ENCODE results near the gene CPEB3. TPM values are rescaled to one million over a fixed set of nuclear protein-coding genes. Genes with fewer than 3 reads are reported as not detected.

CPEB3 gene
- total RNA-seq, 1 experiment from 2014 or later = 1.0 TPM

- Mint-ChIP-seq H3K27me3 (ENCODE audit: low read depth) (no peaks in the 10 kb centered on the region), H3K9me3 (no peaks in the 10 kb centered on the region), H3K4me1 (peaks cover 15 to 19% of the 10 kb centered on the region in 2 experiments), H3K36me3 (ENCODE audit: insufficient read depth in 1 of 3, low read depth in 3 of 3) (peaks cover 12 to 37% (median 34%) of the 10 kb centered on the region in 3 experiments), H3K4me3 (no peak overlapping the region), H3K27ac (peak overlapping the region in 1 of 3 experiments; percentile 3; a peak in 1 of 7 replicates)
- H4K20me1 ChIP-seq (ENCODE audit: control insufficient read depth, insufficient read depth, insufficient read length) = no peaks in the 10 kb centered on the region
- H3K23ac ChIP-seq (ENCODE audit: insufficient read length, low read depth, low read length) = no peak overlapping the region
- H3K79me1 ChIP-seq (ENCODE audit: insufficient read depth, low read depth, low read length, poor library complexity, severe bottlenecking) = peaks cover 9% of the 10 kb centered on the region
- H3K18ac ChIP-seq (ENCODE audit: insufficient read length, low read depth, low read length) = no peak overlapping the region
- H3K27ac ChIP-seq (ENCODE audit: insufficient read length, low read depth, low read length) = no peak overlapping the region
- no peak overlapping the region for H3K14ac ChIP-seq (ENCODE audit: insufficient read depth, low read length)
- H3K79me2 ChIP-seq (ENCODE audit: insufficient read depth, low read length) = peaks cover 18% of the 10 kb centered on the region; the same call in 1 of the 2 replicates
- TF ChIP-seq, protein P1, sequence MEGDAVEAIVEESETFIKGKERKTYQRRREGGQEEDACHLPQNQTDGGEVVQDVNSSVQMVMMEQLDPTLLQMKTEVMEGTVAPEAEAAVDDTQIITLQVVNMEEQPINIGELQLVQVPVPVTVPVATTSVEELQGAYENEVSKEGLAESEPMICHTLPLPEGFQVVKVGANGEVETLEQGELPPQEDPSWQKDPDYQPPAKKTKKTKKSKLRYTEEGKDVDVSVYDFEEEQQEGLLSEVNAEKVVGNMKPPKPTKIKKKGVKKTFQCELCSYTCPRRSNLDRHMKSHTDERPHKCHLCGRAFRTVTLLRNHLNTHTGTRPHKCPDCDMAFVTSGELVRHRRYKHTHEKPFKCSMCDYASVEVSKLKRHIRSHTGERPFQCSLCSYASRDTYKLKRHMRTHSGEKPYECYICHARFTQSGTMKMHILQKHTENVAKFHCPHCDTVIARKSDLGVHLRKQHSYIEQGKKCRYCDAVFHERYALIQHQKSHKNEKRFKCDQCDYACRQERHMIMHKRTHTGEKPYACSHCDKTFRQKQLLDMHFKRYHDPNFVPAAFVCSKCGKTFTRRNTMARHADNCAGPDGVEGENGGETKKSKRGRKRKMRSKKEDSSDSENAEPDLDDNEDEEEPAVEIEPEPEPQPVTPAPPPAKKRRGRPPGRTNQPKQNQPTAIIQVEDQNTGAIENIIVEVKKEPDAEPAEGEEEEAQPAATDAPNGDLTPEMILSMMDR (conservative IDR thresholded peaks at IDR 0.05) = no peak
- H3K4ac ChIP-seq (ENCODE audit: low read depth, low read length) = no peak overlapping the region
- no peaks in the 10 kb centered on the region for H3K9me3 ChIP-seq (ENCODE audit: control insufficient read depth, low read depth, low read length)
- no peak overlapping the region for H2BK5ac ChIP-seq (ENCODE audit: insufficient read length, low read length)
- H2BK120ac ChIP-seq (ENCODE audit: low read depth, low read length, poor library complexity, severe bottlenecking) = no peak overlapping the region
- no peak overlapping the region for H2AFZ ChIP-seq (ENCODE audit: low read length)
- H2AK5ac ChIP-seq (ENCODE audit: insufficient read length, low read length) = no peak overlapping the region
- WGBS (ENCODE audit: extremely low coverage, insufficient read length, low lambda C conversion rate) = no CpG with 5 or more reads among the region's 6 CpGs
- no peak overlapping the region for H2BK15ac ChIP-seq (ENCODE audit: low read depth, low read length)
- H2BK20ac ChIP-seq (ENCODE audit: low read depth, low read length, poor library complexity, severe bottlenecking) = no peak overlapping the region
- H4K8ac ChIP-seq (replicated peaks; ENCODE audit: insufficient read length, low read depth, low read length) = no peak overlapping the region
- H3K56ac ChIP-seq (ENCODE audit: insufficient read length, low read depth, low read length) = no peak overlapping the region
- no peaks in the 10 kb centered on the region for H3K4me1 ChIP-seq (ENCODE audit: insufficient read depth, low read length)
- no peak for DNase-seq
- H4K5ac ChIP-seq (ENCODE audit: insufficient read length, low read depth, low read length) = no peak overlapping the region
- H4K91ac ChIP-seq (ENCODE audit: insufficient read length, low read depth, low read length) = no peak overlapping the region
- no peak overlapping the region for H3K9ac ChIP-seq (ENCODE audit: extremely low read depth, insufficient read length, low read length)
- H3K27me3 ChIP-seq (ENCODE audit: insufficient read depth, low read length) = no peaks in the 10 kb centered on the region
- H3T11ph ChIP-seq (ENCODE audit: low read length) = no peak overlapping the region
- H3K4me2 ChIP-seq (ENCODE audit: insufficient read depth, insufficient read length, low read length) = no peak overlapping the region
- H2BK12ac ChIP-seq (ENCODE audit: insufficient read length, low read depth, low read length) = no peak overlapping the region
- H3K23me2 ChIP-seq (ENCODE audit: insufficient read length, low read depth, low read length, poor library complexity, severe bottlenecking) = no peaks in the 10 kb centered on the region
These were observed 7.6 kb upstream of the CPEB3 start for GRCh38 chr10:92298487-92298886.
